ENCODE results near the gene ITGA1.

ITGA1 gene

GRCh38 chr5:52895075-52895474 lies 107.4 kb downstream of the ITGA1 start:
- H3K27ac ChIP-seq (replicated peaks; ENCODE audit: low read length) = no peak overlapping the region
- peaks cover 0 to 2% of the 10 kb centered on the region in 2 donors for H3K4me1 ChIP-seq (ENCODE audit: control insufficient read depth in 2 of 2, insufficient read depth in 1 of 2, low read depth in 1 of 2, low read length in 2 of 2)
- no peaks in the 10 kb centered on the region for H3K9me3 ChIP-seq (replicated peaks in 1 of 2; ENCODE audit: control insufficient read depth in 2 of 2, insufficient read depth in 1 of 2, low read depth in 1 of 2, low read length in 2 of 2)
- no peak overlapping the region for H2BK5ac ChIP-seq (ENCODE audit: low read length)
- no peak overlapping the region for H3K4me3 ChIP-seq (ENCODE audit: low read length in 2 of 2)
- no peak overlapping the region for H3K14ac ChIP-seq (ENCODE audit: low read length)
- no peak overlapping the region for H4K91ac ChIP-seq (ENCODE audit: low read depth, low read length, poor library complexity)
- no peak overlapping the region for H3K4me2 ChIP-seq (ENCODE audit: insufficient read depth, low read length, poor library complexity, severe bottlenecking)
- H2AFZ ChIP-seq (ENCODE audit: low read length) = no peak overlapping the region
- H3K79me1 ChIP-seq (ENCODE audit: low read depth, low read length) = no peaks in the 10 kb centered on the region
- DNase-seq (ENCODE audit: low spot score) = no peak
- H2BK15ac ChIP-seq (ENCODE audit: low read length) = no peak overlapping the region
- H3K27me3 ChIP-seq (ENCODE audit: control insufficient read depth in 3 of 3, insufficient read depth in 3 of 3, low read depth in 1 of 3, low read length in 3 of 3) = no peaks in the 10 kb centered on the region
- no peak overlapping the region for H2BK120ac ChIP-seq (ENCODE audit: low read depth, low read length)
- no peak overlapping the region for H2AK5ac ChIP-seq (ENCODE audit: low read depth, low read length)
- no CpG with 5 or more reads among the region's 2 CpGs for WGBS, 2 donors (ENCODE audit: extremely low coverage in 2 of 2, insufficient read length in 2 of 2, insufficient replicate concordance in 1 of 2)
- H2BK12ac ChIP-seq (ENCODE audit: low read length) = no peak overlapping the region
- H3K36me3 ChIP-seq (replicated peaks in 1 of 2; ENCODE audit: control insufficient read depth in 2 of 2, insufficient read depth in 2 of 2, low read length in 2 of 2) = no peaks in the 10 kb centered on the region
- H3K4ac ChIP-seq (ENCODE audit: low read length) = no peak overlapping the region
- H4K8ac ChIP-seq (ENCODE audit: low read depth, low read length) = no peak overlapping the region
- H3K9ac ChIP-seq (ENCODE audit: low read depth, low read length, poor library complexity) = no peak overlapping the region
- no peak overlapping the region for H3K18ac ChIP-seq (ENCODE audit: low read length)
- H3K23ac ChIP-seq (ENCODE audit: low read depth, low read length, poor library complexity) = no peak overlapping the region

GRCh38 chr5:52895572-52896413 lies 108.1 kb downstream of the ITGA1 start:
- Histone ChIP-seq H3K4me2 (ENCODE audit: insufficient read depth, low read length, poor library complexity, severe bottlenecking) (no peak overlapping the region), H2AK5ac (ENCODE audit: low read depth, low read length) (no peak overlapping the region), H3K27ac (replicated peaks; ENCODE audit: low read length) (no peak overlapping the region), H4K8ac (ENCODE audit: low read depth, low read length) (no peak overlapping the region), H3K4ac (ENCODE audit: low read length) (no peak overlapping the region), H3K23ac (ENCODE audit: low read depth, low read length, poor library complexity) (no peak overlapping the region), H3K9ac (ENCODE audit: low read depth, low read length, poor library complexity) (no peak overlapping the region), H3K27me3 (ENCODE audit: control insufficient read depth in 3 of 3, insufficient read depth in 3 of 3, low read depth in 1 of 3, low read length in 3 of 3) (no peaks in the 10 kb centered on the region), H3K4me3 (ENCODE audit: low read length in 2 of 2) (no peak overlapping the region), H2AFZ (ENCODE audit: low read length) (no peak overlapping the region), H3K4me1 (ENCODE audit: control insufficient read depth in 2 of 2, insufficient read depth in 1 of 2, low read depth in 1 of 2, low read length in 2 of 2) (peaks cover 0 to 2% of the 10 kb centered on the region in 2 donors), H3K36me3 (replicated peaks in 1 of 2; ENCODE audit: control insufficient read depth in 2 of 2, insufficient read depth in 2 of 2, low read length in 2 of 2) (no peaks in the 10 kb centered on the region), H3K14ac (ENCODE audit: low read length) (no peak overlapping the region), H3K9me3 (replicated peaks in 1 of 2; ENCODE audit: control insufficient read depth in 2 of 2, insufficient read depth in 1 of 2, low read depth in 1 of 2, low read length in 2 of 2) (no peaks in the 10 kb centered on the region), H2BK5ac (ENCODE audit: low read length) (no peak overlapping the region), H2BK15ac (ENCODE audit: low read length) (no peak overlapping the region), H3K18ac (ENCODE audit: low read length) (no peak overlapping the region), H3K79me1 (ENCODE audit: low read depth, low read length) (no peaks in the 10 kb centered on the region), H2BK120ac (ENCODE audit: low read depth, low read length) (no peak overlapping the region), H4K91ac (ENCODE audit: low read depth, low read length, poor library complexity) (no peak overlapping the region), H2BK12ac (ENCODE audit: low read length) (peak overlapping the region; percentile 58)
- no peak for DNase-seq (ENCODE audit: low spot score)
- WGBS, 2 donors (ENCODE audit: extremely low coverage in 2 of 2, insufficient read length in 2 of 2, insufficient replicate concordance in 1 of 2) = no CpG with 5 or more reads among the region's 5 CpGs

DNA sequence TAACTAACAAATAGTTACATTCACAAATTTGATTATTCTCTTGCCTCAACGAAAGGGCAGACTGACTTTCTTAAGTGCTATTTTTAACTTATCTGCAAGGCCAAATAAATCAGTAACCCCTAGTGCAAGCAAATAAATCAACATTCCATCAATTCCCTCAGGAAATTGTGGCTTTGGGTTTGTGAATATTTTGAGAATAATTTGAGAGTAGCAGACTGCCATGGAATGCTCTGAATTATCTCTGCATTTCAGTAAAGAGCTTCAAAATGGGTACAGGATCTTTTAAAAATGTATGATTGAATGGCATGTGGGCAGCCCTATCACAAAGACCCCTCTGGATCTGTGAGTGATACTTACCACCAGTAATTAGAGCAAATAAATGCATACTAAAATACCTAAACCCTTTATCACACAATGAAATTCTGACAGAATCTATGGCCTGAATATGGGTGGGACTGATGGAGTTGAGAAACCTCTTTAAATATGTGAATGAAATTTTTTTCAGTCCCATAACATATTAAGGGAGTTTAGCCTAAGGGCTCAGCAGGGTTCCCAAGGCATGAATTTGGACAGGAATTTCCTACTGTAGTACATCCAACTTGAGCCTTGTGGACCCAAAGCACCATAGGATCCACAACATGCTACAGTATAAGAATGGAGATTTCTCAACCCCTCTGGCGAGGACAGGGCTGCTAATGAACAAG lies 109.0 kb downstream of the ITGA1 start:
- H3K27ac ChIP-seq (replicated peaks; ENCODE audit: low read length) = no peak overlapping the region
- no peak overlapping the region for H2BK120ac ChIP-seq (ENCODE audit: low read depth, low read length)
- no peak overlapping the region for H2AK5ac ChIP-seq (ENCODE audit: low read depth, low read length)
- no peak overlapping the region for H4K8ac ChIP-seq (ENCODE audit: low read depth, low read length)
- H3K14ac ChIP-seq (ENCODE audit: low read length) = no peak overlapping the region
- no peak overlapping the region for H4K91ac ChIP-seq (ENCODE audit: low read depth, low read length, poor library complexity)
- no peaks in the 10 kb centered on the region for H3K27me3 ChIP-seq (ENCODE audit: control insufficient read depth in 3 of 3, insufficient read depth in 3 of 3, low read depth in 1 of 3, low read length in 3 of 3)
- no peak overlapping the region for H3K23ac ChIP-seq (ENCODE audit: low read depth, low read length, poor library complexity)
- DNase-seq (ENCODE audit: low spot score) = no peak
- H2BK5ac ChIP-seq (ENCODE audit: low read length) = no peak overlapping the region
- no peak overlapping the region for H3K4ac ChIP-seq (ENCODE audit: low read length)
- H2BK12ac ChIP-seq (ENCODE audit: low read length) = no peak overlapping the region
- no peaks in the 10 kb centered on the region for H3K9me3 ChIP-seq (replicated peaks in 1 of 2; ENCODE audit: control insufficient read depth in 2 of 2, insufficient read depth in 1 of 2, low read depth in 1 of 2, low read length in 2 of 2)
- no peak overlapping the region for H3K9ac ChIP-seq (ENCODE audit: low read depth, low read length, poor library complexity)
- no peaks in the 10 kb centered on the region for H3K79me1 ChIP-seq (ENCODE audit: low read depth, low read length)
- no peak overlapping the region for H2BK15ac ChIP-seq (ENCODE audit: low read length)
- no peak overlapping the region for H3K4me2 ChIP-seq (ENCODE audit: insufficient read depth, low read length, poor library complexity, severe bottlenecking)
- no CpG with 5 or more reads among the region's 2 CpGs for WGBS, 2 donors (ENCODE audit: extremely low coverage in 2 of 2, insufficient read length in 2 of 2, insufficient replicate concordance in 1 of 2)
- H3K18ac ChIP-seq (ENCODE audit: low read length) = no peak overlapping the region
- H3K4me1 ChIP-seq (ENCODE audit: control insufficient read depth in 2 of 2, insufficient read depth in 1 of 2, low read depth in 1 of 2, low read length in 2 of 2) = peaks cover 0 to 2% of the 10 kb centered on the region in 2 donors
- H2AFZ ChIP-seq (ENCODE audit: low read length) = no peak overlapping the region
- H3K36me3 ChIP-seq (replicated peaks in 1 of 2; ENCODE audit: control insufficient read depth in 2 of 2, insufficient read depth in 2 of 2, low read length in 2 of 2) = no peaks in the 10 kb centered on the region
- no peak overlapping the region for H3K4me3 ChIP-seq (ENCODE audit: low read length in 2 of 2)

- no peak overlapping the region for H3K23ac ChIP-seq (ENCODE audit: low read depth, low read length, poor library complexity)
- H3K4ac ChIP-seq (ENCODE audit: low read length) = no peak overlapping the region
- H3K9ac ChIP-seq (ENCODE audit: low read depth, low read length, poor library complexity) = no peak overlapping the region
- H3K18ac ChIP-seq (ENCODE audit: low read length) = no peak overlapping the region
- no peak overlapping the region for H2BK15ac ChIP-seq (ENCODE audit: low read length)
- no peaks in the 10 kb centered on the region for H3K36me3 ChIP-seq (replicated peaks in 1 of 2; ENCODE audit: control insufficient read depth in 2 of 2, insufficient read depth in 2 of 2, low read length in 2 of 2)
- no peak overlapping the region for H3K14ac ChIP-seq (ENCODE audit: low read length)
- no peak overlapping the region for H2AFZ ChIP-seq (ENCODE audit: low read length)
- peaks cover 0 to 2% of the 10 kb centered on the region in 2 donors for H3K9me3 ChIP-seq (replicated peaks in 1 of 2; ENCODE audit: control insufficient read depth in 2 of 2, insufficient read depth in 1 of 2, low read depth in 1 of 2, low read length in 2 of 2)
- no peak overlapping the region for H2BK120ac ChIP-seq (ENCODE audit: low read depth, low read length)
- no peak overlapping the region for H3K27ac ChIP-seq (replicated peaks; ENCODE audit: low read length)
- no peak overlapping the region for H2AK5ac ChIP-seq (ENCODE audit: low read depth, low read length)
- H3K4me3 ChIP-seq (ENCODE audit: low read length in 2 of 2) = no peak overlapping the region
- no peak for DNase-seq (ENCODE audit: low spot score)
- H3K27me3 ChIP-seq (ENCODE audit: control insufficient read depth in 3 of 3, insufficient read depth in 3 of 3, low read depth in 1 of 3, low read length in 3 of 3) = peaks cover 0 to 3% (median 0%) of the 10 kb centered on the region in 3 experiments
- H3K79me1 ChIP-seq (ENCODE audit: low read depth, low read length) = no peaks in the 10 kb centered on the region
- no peak overlapping the region for H3K4me2 ChIP-seq (ENCODE audit: insufficient read depth, low read length, poor library complexity, severe bottlenecking)
- peaks cover 0 to 2% of the 10 kb centered on the region in 2 donors for H3K4me1 ChIP-seq (ENCODE audit: control insufficient read depth in 2 of 2, insufficient read depth in 1 of 2, low read depth in 1 of 2, low read length in 2 of 2)
- no peak overlapping the region for H2BK12ac ChIP-seq (ENCODE audit: low read length)
- no peak overlapping the region for H2BK5ac ChIP-seq (ENCODE audit: low read length)
- no peak overlapping the region for H4K8ac ChIP-seq (ENCODE audit: low read depth, low read length)
- no peak overlapping the region for H4K91ac ChIP-seq (ENCODE audit: low read depth, low read length, poor library complexity)
Observed at GRCh38 chr5:52897238-52897614, 109.5 kb downstream of the ITGA1 start.
